Measurements from ENCODE around the gene WDR48. TPM values are rescaled to one million over a fixed set of nuclear protein-coding genes. Genes with fewer than 3 reads are reported as not detected.
A peak's percentile ranks its signal among the peaks of the same experiment; 100 is the strongest.

WDR48 gene
- total and polyA plus RNA-seq, 8 donors = 6.3 to 25.8 (median 15.4) TPM

DNA sequence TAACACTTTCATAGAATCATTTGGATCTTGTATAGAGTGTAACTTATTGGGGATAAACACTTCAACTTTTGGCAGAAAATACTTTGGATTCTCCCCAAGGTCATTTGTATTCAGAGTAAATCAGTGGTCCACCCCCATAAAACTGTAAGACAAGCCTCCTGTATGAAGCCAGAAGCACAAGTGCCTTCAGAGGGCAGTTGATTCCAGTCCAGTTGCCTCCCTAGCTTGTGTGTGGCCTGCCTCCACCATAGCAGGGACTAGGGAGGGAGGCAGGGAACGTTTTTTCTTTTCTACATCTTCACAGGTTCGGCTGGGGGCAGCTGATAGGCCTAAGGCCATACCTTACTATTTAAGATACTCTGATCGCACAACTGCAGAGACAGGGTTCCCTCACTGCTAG, 44.0 kb downstream of the WDR48 start:
- H3K36me3 ChIP-seq = peaks cover 0 to 54% (median 35%) of the 10 kb centered on the region in 3 donors
- TF ChIP-seq, protein P1, sequence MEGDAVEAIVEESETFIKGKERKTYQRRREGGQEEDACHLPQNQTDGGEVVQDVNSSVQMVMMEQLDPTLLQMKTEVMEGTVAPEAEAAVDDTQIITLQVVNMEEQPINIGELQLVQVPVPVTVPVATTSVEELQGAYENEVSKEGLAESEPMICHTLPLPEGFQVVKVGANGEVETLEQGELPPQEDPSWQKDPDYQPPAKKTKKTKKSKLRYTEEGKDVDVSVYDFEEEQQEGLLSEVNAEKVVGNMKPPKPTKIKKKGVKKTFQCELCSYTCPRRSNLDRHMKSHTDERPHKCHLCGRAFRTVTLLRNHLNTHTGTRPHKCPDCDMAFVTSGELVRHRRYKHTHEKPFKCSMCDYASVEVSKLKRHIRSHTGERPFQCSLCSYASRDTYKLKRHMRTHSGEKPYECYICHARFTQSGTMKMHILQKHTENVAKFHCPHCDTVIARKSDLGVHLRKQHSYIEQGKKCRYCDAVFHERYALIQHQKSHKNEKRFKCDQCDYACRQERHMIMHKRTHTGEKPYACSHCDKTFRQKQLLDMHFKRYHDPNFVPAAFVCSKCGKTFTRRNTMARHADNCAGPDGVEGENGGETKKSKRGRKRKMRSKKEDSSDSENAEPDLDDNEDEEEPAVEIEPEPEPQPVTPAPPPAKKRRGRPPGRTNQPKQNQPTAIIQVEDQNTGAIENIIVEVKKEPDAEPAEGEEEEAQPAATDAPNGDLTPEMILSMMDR (IDR thresholded peaks at IDR 0.05) = no peak
- peak overlapping the region in 3 of 4 donors; percentile 9 to 73 (median 71) for H3K27ac ChIP-seq
- no peaks in the 10 kb centered on the region for H3K4me1 ChIP-seq
- H3K4me3 ChIP-seq = no peak overlapping the region
- no peak for DNase-seq
- no peaks in the 10 kb centered on the region for H3K9me3 ChIP-seq
- H3K27me3 ChIP-seq = no peaks in the 10 kb centered on the region
- WGBS, 2 donors = 53 to 62% methylated on average over 3 of the region's 3 CpGs
- FAIRE-seq = no peak
- ATAC-seq = no peak
- intact Hi-C loops (cut with DNase I) = no loop called here

DNA sequence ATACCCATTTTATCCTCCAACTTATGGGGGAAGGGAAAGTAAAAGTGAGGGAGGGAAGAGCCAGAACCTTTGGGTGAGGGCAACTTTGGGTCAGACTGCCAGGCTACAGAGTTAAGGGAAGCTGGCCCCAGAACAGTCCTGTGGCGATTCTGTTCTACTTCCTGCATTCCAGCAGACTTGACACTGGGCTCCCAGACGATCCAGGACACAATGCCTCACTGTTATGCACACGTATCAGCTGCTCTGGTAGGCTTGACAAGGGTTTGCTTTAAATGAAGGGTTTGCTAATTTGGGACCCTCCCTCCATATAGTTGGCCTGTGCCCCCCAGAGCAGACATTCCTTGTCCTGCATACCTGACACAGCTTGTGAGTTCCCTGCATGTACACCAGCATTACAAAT, 45.0 kb downstream of the WDR48 start:
- no peaks in the 10 kb centered on the region for H3K27me3 ChIP-seq
- TF ChIP-seq, protein P1 (IDR thresholded peaks at IDR 0.05) = no peak
- no peaks in the 10 kb centered on the region for H3K4me1 ChIP-seq
- ATAC-seq (peak; percentile 58 to 86 (median 72)), DNase-seq (peak in 2 of 6 donors; percentile 45 to 48), FAIRE-seq (no peak)
- no peak overlapping the region for H3K4me3 ChIP-seq
- intact Hi-C loops (cut with DNase I) = no loop called here
- H3K36me3 ChIP-seq = peaks cover 0 to 54% (median 35%) of the 10 kb centered on the region in 3 donors
- peak overlapping the region; percentile 46 to 75 (median 72) for H3K27ac ChIP-seq
- 49 to 53% methylated on average over 3 of the region's 3 CpGs for WGBS, 2 donors
- H3K9me3 ChIP-seq = no peaks in the 10 kb centered on the region

GRCh38 chr3:39097716-39098472, 46.1 kb downstream of the WDR48 start:
- Histone ChIP-seq H3K27me3 (no peaks in the 10 kb centered on the region), H3K36me3 (peaks cover 0 to 47% (median 35%) of the 10 kb centered on the region in 3 donors), H3K4me3 (no peak overlapping the region), H3K4me1 (no peaks in the 10 kb centered on the region), H3K27ac (peak overlapping the region in 3 of 4 donors; percentile 71 to 75 (median 73)), H3K9me3 (no peaks in the 10 kb centered on the region)
- TF ChIP-seq, protein P1 (IDR thresholded peaks at IDR 0.05) = no peak
- peak in 1 of 6 donors; percentile 51 for DNase-seq
- ATAC-seq = no peak
- WGBS, 2 donors = 86 to 91% methylated on average over 8 of the region's 8 CpGs
- intact Hi-C loops (cut with DNase I) = no loop called here
- FAIRE-seq = no peak

DNA sequence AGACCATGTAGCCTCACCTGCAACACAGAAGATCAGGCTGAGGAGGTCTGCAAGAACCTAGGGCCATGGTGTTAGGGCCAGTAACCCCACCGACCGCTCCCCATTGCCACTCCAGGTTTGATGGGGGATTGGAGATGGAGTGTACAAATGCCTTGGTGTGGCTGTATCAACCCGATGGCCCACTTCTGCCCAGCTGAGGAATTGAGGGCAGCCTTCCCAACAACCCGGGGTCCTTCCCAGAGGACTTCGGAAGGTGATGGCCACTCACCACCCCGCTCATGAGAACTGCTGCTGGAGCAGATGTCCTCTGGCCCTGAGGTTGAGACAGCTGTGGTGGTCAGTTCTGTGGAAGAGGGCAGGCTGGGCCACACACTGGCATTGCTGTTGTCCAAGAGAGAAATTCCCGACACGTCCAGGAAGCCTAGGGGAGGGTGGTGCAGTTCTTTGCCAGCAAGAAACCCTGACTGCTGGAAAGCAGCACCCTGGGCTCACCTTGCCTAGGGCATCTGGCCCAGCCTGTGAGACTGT, 46.7 kb downstream of the WDR48 start:
- 88 to 94% methylated on average over 8 of the region's 8 CpGs for WGBS, 2 donors
- no peak for DNase-seq
- Histone ChIP-seq H3K36me3 (peaks cover 0 to 40% (median 35%) of the 10 kb centered on the region in 3 donors), H3K4me3 (no peak overlapping the region), H3K4me1 (no peaks in the 10 kb centered on the region), H3K27ac (no peak overlapping the region), H3K27me3 (no peaks in the 10 kb centered on the region), H3K9me3 (no peaks in the 10 kb centered on the region)
- FAIRE-seq = no peak
- TF ChIP-seq, protein P1 (IDR thresholded peaks at IDR 0.05) = no peak
- no peak for ATAC-seq
- intact Hi-C loops (cut with DNase I) = no loop called here

GRCh38 chr3:39099242-39099641, 47.4 kb downstream of the WDR48 start:
- H3K27ac ChIP-seq = no peak overlapping the region
- H3K36me3 ChIP-seq = peaks cover 0 to 36% (median 30%) of the 10 kb centered on the region in 3 donors
- TF ChIP-seq, protein P1 (IDR thresholded peaks at IDR 0.05) = no peak
- FAIRE-seq = no peak
- H3K4me1 ChIP-seq = peaks cover 0 to 2% (median 0%) of the 10 kb centered on the region in 3 donors
- no peaks in the 10 kb centered on the region for H3K9me3 ChIP-seq
- WGBS, 2 donors = 97 to 100% methylated on average over 1 of the region's 1 CpG
- intact Hi-C loops (cut with DNase I) = no loop called here
- no peak overlapping the region for H3K4me3 ChIP-seq
- no peak for ATAC-seq
- no peaks in the 10 kb centered on the region for H3K27me3 ChIP-seq
- DNase-seq = no peak

All from pancreas (tissue), 10 donors.